GM12878 (cell line): ENCODE results near the gene UPK3BL2.
"Not testable (repeated sequence)": the region's sequence is repeated elsewhere in the genome, so short reads cannot be mapped to it uniquely, and the experiment has no call there.

Experiments
- ASH2L ChIP-seq: fragments of 300-600, 200-600 bp; sonication (generic); IDR thresholded peaks from 2 replicates; pipeline ENCODE4 v1.6.1; 2017; ENCODE audit warnings: low read depth, mild to moderate bottlenecking, borderline replicate concordance
- CEBPB ChIP-seq, 2 experiments: fragments of 150-350 bp in 1 of 2; IDR thresholded peaks; 2 replicates each; pipeline ENCODE4 v1.6.1; 2012 to 2014; ENCODE audit warnings: low read depth in 2 of 2, low read length in 2 of 2, borderline replicate concordance in 1 of 2, inconsistent platforms in 1 of 2
- EZH2 ChIP-seq: IDR thresholded peaks from 2 replicates; pipeline ENCODE4 v1.6.1; 2012; ENCODE audit warnings: low read depth, mild to moderate bottlenecking, control low read depth, inconsistent platforms, low read length, borderline replicate concordance; ENCODE audit not compliant: control insufficient read depth
- FOXM1 ChIP-seq: IDR thresholded peaks from 2 replicates; pipeline ENCODE4 v1.6.1; 2012; ENCODE audit warnings: low read depth, mild to moderate bottlenecking, inconsistent platforms, low read length, moderate library complexity
- HDAC2 ChIP-seq: fragments of 200-600 bp; sonication (generic); IDR thresholded peaks from 2 replicates; pipeline ENCODE4 v1.6.1; 2017
- HDAC6 ChIP-seq: fragments of 200-600 bp; sonication (generic); IDR thresholded peaks from one replicate; pipeline ENCODE4 v1.8.0; 2017; ENCODE audit warnings: antibody characterized with exemption; ENCODE audit not compliant: unreplicated experiment
- MYC ChIP-seq: IDR thresholded peaks from 2 replicates; pipeline ENCODE4 v1.6.1; 2011; ENCODE audit warnings: mild to moderate bottlenecking, low read length, moderate library complexity, inconsistent platforms; ENCODE audit not compliant: insufficient read depth, insufficient replicate concordance, insufficient read length, severe bottlenecking
- RCOR1 ChIP-seq: conservative IDR thresholded peaks from 2 replicates; pipeline ENCODE4 v1.6.1; 2012; ENCODE audit warnings: low read depth, low read length, improper control_type of control experiment
- SP1 ChIP-seq: IDR thresholded peaks from one replicate; pipeline ENCODE4 v1.6.1; 2011; ENCODE audit warnings: low read depth, low read length
- SRF ChIP-seq, 2 experiments: IDR thresholded peaks; 2 replicates each; pipeline ENCODE4 v1.6.1; 2011; ENCODE audit warnings: low read depth in 2 of 2, low read length in 2 of 2, mild to moderate bottlenecking in 1 of 2, moderate library complexity in 1 of 2
- ZNF384 ChIP-seq: IDR thresholded peaks from 2 replicates; pipeline ENCODE4 v1.6.1; 2012; ENCODE audit warnings: low read depth, mild to moderate bottlenecking, low read length, improper control_type of control experiment, borderline replicate concordance
- ZZZ3 ChIP-seq: IDR thresholded peaks from 2 replicates; pipeline ENCODE4 v1.6.1; 2011; ENCODE audit warnings: low read depth; ENCODE audit not compliant: control insufficient read depth, insufficient read length
- TF ChIP-seq, protein P1 (sequence below), 3 experiments: IDR thresholded peaks in 2 of 3; conservative IDR thresholded peaks in 1 of 3; 2 replicates each; pipeline ENCODE4 v1.5.1; 2011; ENCODE audit warnings: low read depth in 3 of 3, low read length in 3 of 3, mild to moderate bottlenecking in 3 of 3, control low read depth in 2 of 3, moderate library complexity in 2 of 3, inconsistent platforms in 1 of 3, mixed read lengths in 1 of 3; ENCODE audit not compliant: control insufficient read depth in 2 of 3, insufficient read depth in 1 of 3; ENCODE audit errors: extremely low read depth in 1 of 3

DNA sequence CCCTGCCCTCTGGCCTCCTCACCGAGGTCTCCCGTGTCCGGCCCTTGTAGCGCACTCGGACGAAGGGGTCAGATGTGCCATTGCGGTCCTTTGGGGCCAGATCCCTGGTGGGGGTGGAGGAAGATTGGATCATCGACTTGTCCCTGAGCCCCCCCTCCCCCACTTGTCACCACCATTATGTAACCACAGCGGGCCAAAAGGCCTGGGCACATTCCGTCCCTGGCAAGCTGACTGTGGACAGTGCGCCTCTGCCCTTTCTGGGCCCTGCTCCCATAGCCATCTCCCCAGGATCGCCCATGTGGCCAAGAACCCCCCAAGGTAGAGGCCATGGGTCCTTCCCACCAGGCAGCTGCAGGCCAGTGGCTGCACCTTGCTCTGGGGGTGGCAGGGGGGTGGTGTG lies 40.4 kb downstream of the UPK3BL2 start:
- TF ChIP-seq HDAC2; EZH2; ASH2L; ZZZ3; CEBPB (IDR thresholded peaks at IDR 0.05; ENCODE audit: borderline replicate concordance in 1 of 2, low read depth in 2 of 2, low read length in 2 of 2); FOXM1; RCOR1; SRF (IDR thresholded peaks at IDR 0.05; ENCODE audit: low read depth in 2 of 2, low read length in 2 of 2); HDAC6; ZNF384; SP1; MYC: not testable (repeated sequence)
- TF ChIP-seq, protein P1, sequence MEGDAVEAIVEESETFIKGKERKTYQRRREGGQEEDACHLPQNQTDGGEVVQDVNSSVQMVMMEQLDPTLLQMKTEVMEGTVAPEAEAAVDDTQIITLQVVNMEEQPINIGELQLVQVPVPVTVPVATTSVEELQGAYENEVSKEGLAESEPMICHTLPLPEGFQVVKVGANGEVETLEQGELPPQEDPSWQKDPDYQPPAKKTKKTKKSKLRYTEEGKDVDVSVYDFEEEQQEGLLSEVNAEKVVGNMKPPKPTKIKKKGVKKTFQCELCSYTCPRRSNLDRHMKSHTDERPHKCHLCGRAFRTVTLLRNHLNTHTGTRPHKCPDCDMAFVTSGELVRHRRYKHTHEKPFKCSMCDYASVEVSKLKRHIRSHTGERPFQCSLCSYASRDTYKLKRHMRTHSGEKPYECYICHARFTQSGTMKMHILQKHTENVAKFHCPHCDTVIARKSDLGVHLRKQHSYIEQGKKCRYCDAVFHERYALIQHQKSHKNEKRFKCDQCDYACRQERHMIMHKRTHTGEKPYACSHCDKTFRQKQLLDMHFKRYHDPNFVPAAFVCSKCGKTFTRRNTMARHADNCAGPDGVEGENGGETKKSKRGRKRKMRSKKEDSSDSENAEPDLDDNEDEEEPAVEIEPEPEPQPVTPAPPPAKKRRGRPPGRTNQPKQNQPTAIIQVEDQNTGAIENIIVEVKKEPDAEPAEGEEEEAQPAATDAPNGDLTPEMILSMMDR (IDR thresholded peaks at IDR 0.05 in 2 of 3, conservative IDR thresholded peaks at IDR 0.05 in 1 of 3; ENCODE audit: control insufficient read depth in 2 of 3, extremely low read depth in 1 of 3, insufficient read depth in 1 of 3, low read depth in 3 of 3, low read length in 3 of 3) = not testable (repeated sequence)
